ENCODE results near the gene PRKG1. TPM values are rescaled to one million over a fixed set of nuclear protein-coding genes. Genes with fewer than 3 reads are reported as not detected.

PRKG1 gene
- total RNA-seq, 1 donor from 2014 or later = 22.8 TPM

GRCh38 chr10:51075873-51076229 lies 1.6 kb downstream of the PRKG1 start:
- DNase-seq (ENCODE audit: low spot score) = no peak
- peaks cover 38% of the 10 kb centered on the region for H3K4me1 Mint-ChIP-seq (ENCODE audit: low read depth)
- H3K4me3 Mint-ChIP-seq (ENCODE audit: unreplicated experiment) = no peak overlapping the region
- H3K27ac Mint-ChIP-seq (ENCODE audit: unreplicated experiment) = no peak overlapping the region
- H3K36me3 Mint-ChIP-seq (ENCODE audit: low read depth) = no peaks in the 10 kb centered on the region
- no peak for TF ChIP-seq CTCF (IDR thresholded peaks at IDR 0.05)
- H3K9me3 Mint-ChIP-seq (ENCODE audit: low read depth) = no peaks in the 10 kb centered on the region
- no peaks in the 10 kb centered on the region for H3K27me3 Mint-ChIP-seq (ENCODE audit: low read depth)

- no peak overlapping the region for H3K4me3 Mint-ChIP-seq (ENCODE audit: unreplicated experiment)
- H3K4me1 Mint-ChIP-seq (ENCODE audit: low read depth) = peaks cover 38% of the 10 kb centered on the region
- TF ChIP-seq CTCF (IDR thresholded peaks at IDR 0.05) = no peak
- no peak overlapping the region for H3K27ac Mint-ChIP-seq (ENCODE audit: unreplicated experiment)
- no peaks in the 10 kb centered on the region for H3K9me3 Mint-ChIP-seq (ENCODE audit: low read depth)
- H3K36me3 Mint-ChIP-seq (ENCODE audit: low read depth) = no peaks in the 10 kb centered on the region
- no peaks in the 10 kb centered on the region for H3K27me3 Mint-ChIP-seq (ENCODE audit: low read depth)
- no peak for DNase-seq (ENCODE audit: low spot score)
Measured at GRCh38 chr10:51076299-51076841, 2.1 kb downstream of the PRKG1 start.

DNA sequence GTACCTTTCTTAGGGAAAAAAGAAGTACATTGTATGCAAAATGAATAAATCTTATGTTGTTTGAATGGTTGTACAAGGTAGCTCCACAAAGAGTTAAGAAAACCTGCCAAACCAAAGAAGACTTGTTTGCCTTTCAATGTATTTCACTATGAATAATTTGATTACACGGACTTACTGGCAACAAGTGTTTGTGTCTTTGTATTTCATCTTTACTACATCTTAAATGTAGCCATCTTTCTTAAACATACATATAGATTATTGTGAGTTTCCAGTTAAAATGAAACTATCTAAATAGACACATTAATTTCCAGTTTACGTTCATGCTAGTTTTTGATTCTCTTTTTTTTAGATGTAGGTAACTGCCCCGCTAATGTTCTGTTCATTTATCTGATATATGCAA lies 2.8 kb downstream of the PRKG1 start:
- Mint-ChIP-seq H3K36me3 (ENCODE audit: low read depth) (no peaks in the 10 kb centered on the region), H3K4me3 (ENCODE audit: unreplicated experiment) (no peak overlapping the region), H3K27ac (ENCODE audit: unreplicated experiment) (no peak overlapping the region), H3K4me1 (ENCODE audit: low read depth) (peaks cover 38% of the 10 kb centered on the region), H3K9me3 (ENCODE audit: low read depth) (no peaks in the 10 kb centered on the region), H3K27me3 (ENCODE audit: low read depth) (no peaks in the 10 kb centered on the region)
- no peak for DNase-seq (ENCODE audit: low spot score)
- no peak for TF ChIP-seq CTCF (IDR thresholded peaks at IDR 0.05)

GRCh38 chr10:51077507-51077906 lies 3.2 kb downstream of the PRKG1 start:
- DNase-seq (ENCODE audit: low spot score) = no peak
- H3K9me3 Mint-ChIP-seq (ENCODE audit: low read depth) = no peaks in the 10 kb centered on the region
- peaks cover 42% of the 10 kb centered on the region for H3K4me1 Mint-ChIP-seq (ENCODE audit: low read depth)
- H3K36me3 Mint-ChIP-seq (ENCODE audit: low read depth) = no peaks in the 10 kb centered on the region
- H3K27me3 Mint-ChIP-seq (ENCODE audit: low read depth) = no peaks in the 10 kb centered on the region
- no peak overlapping the region for H3K27ac Mint-ChIP-seq (ENCODE audit: unreplicated experiment)
- TF ChIP-seq CTCF (IDR thresholded peaks at IDR 0.05) = no peak
- H3K4me3 Mint-ChIP-seq (ENCODE audit: unreplicated experiment) = no peak overlapping the region

DNA sequence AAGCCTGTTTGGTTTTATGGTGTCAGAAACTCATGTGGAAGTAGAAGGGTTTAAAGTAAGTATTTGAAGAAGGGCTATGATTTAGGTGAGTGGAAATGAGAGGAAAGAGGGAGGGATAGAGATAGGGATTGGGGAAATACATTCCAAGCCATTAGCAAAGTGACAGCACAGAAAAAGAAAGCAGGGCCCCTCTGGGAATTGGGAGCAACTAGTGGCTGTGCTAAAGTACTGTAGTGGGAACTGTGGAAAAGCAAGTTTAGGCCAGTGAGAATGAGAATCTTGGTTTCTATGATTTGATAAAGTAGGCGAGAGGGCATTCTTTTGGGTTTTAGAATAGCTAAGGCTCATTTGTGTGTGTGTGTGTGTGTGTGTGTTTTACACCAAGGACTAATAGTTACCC lies 5.0 kb downstream of the PRKG1 start:
- H3K4me3 Mint-ChIP-seq (ENCODE audit: unreplicated experiment) = no peak overlapping the region

More for the DNA sequence above, 5.0 kb downstream of the PRKG1 start:
- Mint-ChIP-seq H3K27me3 (ENCODE audit: low read depth) (no peaks in the 10 kb centered on the region), H3K4me1 (ENCODE audit: low read depth) (peaks cover 44% of the 10 kb centered on the region), H3K36me3 (ENCODE audit: low read depth) (no peaks in the 10 kb centered on the region), H3K9me3 (ENCODE audit: low read depth) (no peaks in the 10 kb centered on the region), H3K27ac (ENCODE audit: unreplicated experiment) (no peak overlapping the region)
- DNase-seq (ENCODE audit: low spot score) = no peak
- peak; percentile 10 for TF ChIP-seq CTCF (IDR thresholded peaks at IDR 0.05)

All from chondrocyte (in vitro differentiated cells).